Measurements from ENCODE around the gene MLEC. TPM values are rescaled to one million over a fixed set of nuclear protein-coding genes. Genes with fewer than 3 reads are reported as not detected.
"Not testable (repeated sequence)": the region's sequence is repeated elsewhere in the genome, so short reads cannot be mapped to it uniquely, and the experiment has no call there.

MLEC gene
- polyA plus RNA-seq, 1 experiment: 34.3 TPM

- Histone ChIP-seq H3K4me3 (ENCODE audit: low read depth, low read length) (no peak overlapping the region), H3K36me3 (ENCODE audit: control insufficient read depth, insufficient read depth, low read length) (no peaks in the 10 kb centered on the region), H3K27me3 (ENCODE audit: control insufficient read depth, insufficient read depth, low read length) (peaks cover 6% of the 10 kb centered on the region; the same call in 1 of the 2 replicates)
- ChIA-PET CTCF (interaction anchor here (1.2 kb wide), 1 partner anchor 16 kb away, joined by 4 read pairs; no protein-coding TSS in a partner anchor), POLR2A (no interaction called here)
- no peak for TF ChIP-seq CTCF (IDR thresholded peaks at IDR 0.05; ENCODE audit: insufficient read depth, low read depth, low read length)
- no peak for DNase-seq (ENCODE audit: low read depth)
Measured at GRCh38 chr12:120663741-120664140, 23.2 kb upstream of the MLEC start.

- ChIA-PET POLR2A (no interaction called here), CTCF (interaction anchor here (1.4 kb wide), 1 partner anchor 17 kb away, joined by 3 read pairs; no protein-coding TSS in a partner anchor)
- H3K36me3 ChIP-seq (ENCODE audit: control insufficient read depth, insufficient read depth, low read length): no peaks in the 10 kb centered on the region
- H3K4me3 ChIP-seq (ENCODE audit: low read depth, low read length): no peak overlapping the region
- DNase-seq (ENCODE audit: low read depth): no peak
- TF ChIP-seq CTCF (IDR thresholded peaks at IDR 0.05; ENCODE audit: insufficient read depth, low read depth, low read length): no peak
- H3K27me3 ChIP-seq (ENCODE audit: control insufficient read depth, insufficient read depth, low read length): 0 out of 2 replicates have a peak, but pooled peaks cover 5% of the 10 kb centered on the region
Measured at GRCh38 chr12:120666571-120667390, 20.2 kb upstream of the MLEC start.

GRCh38 chr12:120668091-120668867 is 18.7 kb upstream of the MLEC start:
- POLR2A ChIA-PET: no interaction called here
- no peaks in the 10 kb centered on the region for H3K36me3 ChIP-seq (ENCODE audit: control insufficient read depth, insufficient read depth, low read length)
- TF ChIP-seq CTCF (IDR thresholded peaks at IDR 0.05; ENCODE audit: insufficient read depth, low read depth, low read length): no peak
- CTCF ChIA-PET: interaction anchor here (0.9 kb wide), 1 partner anchor 21 kb away, joined by 3 read pairs; no protein-coding TSS in a partner anchor
- H3K27me3 ChIP-seq (ENCODE audit: control insufficient read depth, insufficient read depth, low read length): 0 out of 2 replicates have a peak, but pooled peaks cover 5% of the 10 kb centered on the region
- no peak overlapping the region for H3K4me3 ChIP-seq (ENCODE audit: low read depth, low read length)
- DNase-seq (ENCODE audit: low read depth): no peak

GRCh38 chr12:120668868-120669840 is 17.8 kb upstream of the MLEC start:
- TF ChIP-seq CTCF (IDR thresholded peaks at IDR 0.05; ENCODE audit: insufficient read depth, low read depth, low read length): no peak
- Histone ChIP-seq H3K36me3 (ENCODE audit: control insufficient read depth, insufficient read depth, low read length) (no peaks in the 10 kb centered on the region), H3K27me3 (ENCODE audit: control insufficient read depth, insufficient read depth, low read length) (peaks cover 5% of the 10 kb centered on the region; the same call in 1 of the 2 replicates), H3K4me3 (ENCODE audit: low read depth, low read length) (no peak overlapping the region)
- CTCF ChIA-PET: interaction anchor here (0.6 to 0.9 kb wide), 2 partner anchors 22 to 351 kb away, joined by 3 read pairs; no protein-coding TSS in a partner anchor
- POLR2A ChIA-PET: no interaction called here
- no peak for DNase-seq (ENCODE audit: low read depth)

GRCh38 chr12:120670237-120670636 is 16.7 kb upstream of the MLEC start:
- DNase-seq (ENCODE audit: low read depth); POLR2A ChIA-PET; H3K36me3 ChIP-seq (ENCODE audit: control insufficient read depth, insufficient read depth, low read length); H3K27me3 ChIP-seq (ENCODE audit: control insufficient read depth, insufficient read depth, low read length); H3K4me3 ChIP-seq (ENCODE audit: low read depth, low read length): not testable (repeated sequence)
- CTCF ChIA-PET: interaction anchor here (0.9 to 1.9 kb wide), 2 partner anchors 14 to 21 kb away, joined by 3 to 4 read pairs; no protein-coding TSS in a partner anchor
